Trophoblast cell (in vitro differentiated cells and primary cell): ENCODE measurements around the gene TLDC2.
"Not testable (repeated sequence)": the region's sequence is repeated elsewhere in the genome, so short reads cannot be mapped to it uniquely, and the experiment has no call there.

Source experiments
- DNase-seq, 2 donors: peaks; one replicate each; pipeline ENCODE4 v3.0.0-alpha.2; 2016
- H2AFZ ChIP-seq: 2 replicates; pipeline ENCODE4 v1.6.1; 2013; ENCODE audit warnings: low read length, moderate library complexity, mild to moderate bottlenecking; ENCODE audit not compliant: insufficient read depth, poor library complexity
- H2AK5ac ChIP-seq: 2 replicates; pipeline ENCODE4 v1.6.1; 2013; ENCODE audit warnings: mild to moderate bottlenecking, low read length
- H2BK120ac ChIP-seq: 2 replicates; pipeline ENCODE4 v1.6.1; 2013; ENCODE audit warnings: low read length, mild to moderate bottlenecking, moderate library complexity; ENCODE audit not compliant: insufficient read depth, poor library complexity
- H2BK12ac ChIP-seq: 2 replicates; pipeline ENCODE4 v1.6.1; 2013; ENCODE audit warnings: mild to moderate bottlenecking, low read length, moderate library complexity
- H2BK5ac ChIP-seq: 2 replicates; pipeline ENCODE4 v1.6.1; 2013; ENCODE audit warnings: low read length, low read depth, moderate library complexity, mild to moderate bottlenecking; ENCODE audit not compliant: poor library complexity
- H3K14ac ChIP-seq: 2 replicates; pipeline ENCODE4 v1.6.1; 2013; ENCODE audit warnings: mild to moderate bottlenecking, low read length
- H3K18ac ChIP-seq: 2 replicates; pipeline ENCODE4 v1.6.1; 2013; ENCODE audit warnings: mild to moderate bottlenecking, low read length
- H3K23ac ChIP-seq: 2 replicates; pipeline ENCODE4 v1.6.1; 2013; ENCODE audit warnings: low read length
- H3K27ac ChIP-seq: 2 replicates; pipeline ENCODE4 v1.5.1; 2013; ENCODE audit warnings: low read depth, mild to moderate bottlenecking, inconsistent platforms, low read length, moderate library complexity
- H3K27me3 ChIP-seq: 2 replicates; pipeline ENCODE4 v1.6.1; 2013; ENCODE audit warnings: inconsistent platforms, mild to moderate bottlenecking, low read length, moderate library complexity; ENCODE audit not compliant: insufficient read depth
- H3K36me3 ChIP-seq, 2 experiments: 1 replicate in 1 of 2; 2 replicates in 1 of 2; pipeline ENCODE4 v1.6.1; 2013; ENCODE audit warnings: low read length in 2 of 2, mild to moderate bottlenecking in 2 of 2, moderate library complexity in 1 of 2; ENCODE audit not compliant: insufficient read depth in 2 of 2, control insufficient read depth in 1 of 2
- H3K4ac ChIP-seq: 2 replicates; pipeline ENCODE4 v1.6.1; 2013; ENCODE audit warnings: low read depth, mild to moderate bottlenecking, low read length, moderate library complexity
- H3K4me1 ChIP-seq, 2 experiments: 1 replicate in 1 of 2; 2 replicates in 1 of 2; pipeline ENCODE4 v1.6.1; 2013; ENCODE audit warnings: low read length in 2 of 2, mild to moderate bottlenecking in 2 of 2, moderate library complexity in 1 of 2; ENCODE audit not compliant: insufficient read depth in 2 of 2, control insufficient read depth in 1 of 2
- H3K4me2 ChIP-seq: 2 replicates; pipeline ENCODE4 v1.6.1; 2013; ENCODE audit warnings: inconsistent platforms, mild to moderate bottlenecking, low read length, moderate library complexity
- H3K4me3 ChIP-seq: 2 replicates; pipeline ENCODE4 v1.5.1; 2013; ENCODE audit warnings: mild to moderate bottlenecking, low read depth, low read length, inconsistent platforms
- H3K79me1 ChIP-seq: one replicate; pipeline ENCODE4 v1.6.1; 2013; ENCODE audit warnings: low read length
- H3K79me2 ChIP-seq: 2 replicates; pipeline ENCODE4 v1.6.1; 2013; ENCODE audit warnings: low read length, mild to moderate bottlenecking; ENCODE audit not compliant: control insufficient read depth, insufficient read depth, poor library complexity
- H3K9ac ChIP-seq: 2 replicates; pipeline ENCODE4 v1.6.1; 2013; ENCODE audit warnings: mild to moderate bottlenecking, low read length
- H3K9me3 ChIP-seq: 2 replicates; pipeline ENCODE4 v1.6.1; 2013; ENCODE audit warnings: low read depth, mild to moderate bottlenecking, control low read depth, inconsistent platforms, low read length; ENCODE audit not compliant: insufficient read depth
- H4K12ac ChIP-seq: 2 replicates; pipeline ENCODE4 v1.6.1; 2013; ENCODE audit warnings: low read depth, mild to moderate bottlenecking, low read length, moderate library complexity
- H4K8ac ChIP-seq: 2 replicates; pipeline ENCODE4 v1.6.1; 2013; ENCODE audit warnings: low read depth, mild to moderate bottlenecking, low read length, moderate library complexity
- H4K91ac ChIP-seq: one replicate; pipeline ENCODE4 v1.6.1; 2013; ENCODE audit warnings: low read depth, mild to moderate bottlenecking, low read length, moderate library complexity
- WGBS: extraction: QIAGEN DNeasy Blood & Tissue Kit; methylation state at CpG from one replicate; pipeline ENCODE4 v1.1.7; 2013; ENCODE audit warnings: missing lambda C conversion rate; ENCODE audit not compliant: insufficient read length, insufficient coverage; ENCODE audit errors: extremely low coverage; 5-methylcytosine and 5-hydroxymethylcytosine counted together

TLDC2 gene

GRCh38 chr20:36871640-36872570 lies 4.0 kb upstream of the TLDC2 start:
- Histone ChIP-seq H4K8ac (no peak overlapping the region), H4K91ac (no peak overlapping the region), H3K79me2 (no peaks in the 10 kb centered on the region), H3K79me1 (no peaks in the 10 kb centered on the region), H3K14ac (no peak overlapping the region), H3K18ac (no peak overlapping the region), H3K27me3 (no peaks in the 10 kb centered on the region), H3K4me3 (no peak overlapping the region), H3K27ac (no peak overlapping the region), H2BK120ac (no peak overlapping the region), H2BK12ac (no peak overlapping the region), H3K4ac (no peak overlapping the region), H3K23ac (no peak overlapping the region), H4K12ac (no peak overlapping the region), H3K36me3 (no peaks in the 10 kb centered on the region), H2AK5ac (no peak overlapping the region), H3K9me3 (no peaks in the 10 kb centered on the region), H2BK5ac (no peak overlapping the region), H3K9ac (no peak overlapping the region), H3K4me2 (no peak overlapping the region), H3K4me1 (no peaks in the 10 kb centered on the region), H2AFZ (no peak overlapping the region)
- no CpG with 5 or more reads among the region's 16 CpGs for WGBS
- DNase-seq: no peak

GRCh38 chr20:36872852-36873251 lies 3.1 kb upstream of the TLDC2 start:
- Histone ChIP-seq H2BK5ac (no peak overlapping the region), H2BK120ac (no peak overlapping the region), H3K9ac (no peak overlapping the region), H2BK12ac (no peak overlapping the region), H3K9me3 (no peaks in the 10 kb centered on the region), H3K4me2 (no peak overlapping the region), H3K36me3 (no peaks in the 10 kb centered on the region), H3K79me1 (no peaks in the 10 kb centered on the region), H3K4me1 (no peaks in the 10 kb centered on the region), H2AFZ (no peak overlapping the region), H3K4ac (no peak overlapping the region), H3K14ac (no peak overlapping the region), H3K4me3 (no peak overlapping the region), H4K91ac (no peak overlapping the region), H3K79me2 (no peaks in the 10 kb centered on the region), H3K27me3 (no peaks in the 10 kb centered on the region), H4K12ac (no peak overlapping the region), H3K27ac (no peak overlapping the region), H2AK5ac (no peak overlapping the region), H4K8ac (no peak overlapping the region), H3K23ac (no peak overlapping the region), H3K18ac (no peak overlapping the region)
- no CpG with 5 or more reads among the region's 5 CpGs for WGBS
- no peak for DNase-seq

GRCh38 chr20:36873498-36874189 lies 2.3 kb upstream of the TLDC2 start:
- no peak overlapping the region for H3K9ac ChIP-seq
- no peak overlapping the region for H3K14ac ChIP-seq
- H3K23ac ChIP-seq: no peak overlapping the region
- no peaks in the 10 kb centered on the region for H3K79me2 ChIP-seq
- no peaks in the 10 kb centered on the region for H3K27me3 ChIP-seq
- H2AK5ac ChIP-seq: no peak overlapping the region
- no peak overlapping the region for H4K8ac ChIP-seq
- no peaks in the 10 kb centered on the region for H3K4me1 ChIP-seq
- no peak overlapping the region for H3K27ac ChIP-seq
- no peak overlapping the region for H4K12ac ChIP-seq
- H3K18ac ChIP-seq: no peak overlapping the region
- no peak overlapping the region for H4K91ac ChIP-seq
- no peak overlapping the region for H3K4ac ChIP-seq
- no peak overlapping the region for H2BK12ac ChIP-seq
- H3K4me2 ChIP-seq: no peak overlapping the region
- H3K9me3 ChIP-seq: no peaks in the 10 kb centered on the region
- no peaks in the 10 kb centered on the region for H3K36me3 ChIP-seq
- H2BK5ac ChIP-seq: no peak overlapping the region
- H3K79me1 ChIP-seq: no peaks in the 10 kb centered on the region
- no peak overlapping the region for H3K4me3 ChIP-seq
- WGBS: no CpG with 5 or more reads among the region's 13 CpGs
- H2BK120ac ChIP-seq: no peak overlapping the region
- DNase-seq: peak in 1 of 2 donors; percentile 45
- H2AFZ ChIP-seq: no peak overlapping the region

- not testable (repeated sequence) for H4K8ac ChIP-seq, H2AFZ ChIP-seq, H4K91ac ChIP-seq, H2AK5ac ChIP-seq, H3K27me3 ChIP-seq, H3K79me2 ChIP-seq, H3K18ac ChIP-seq, H3K4me1 ChIP-seq, H3K9me3 ChIP-seq, H3K36me3 ChIP-seq, H3K4ac ChIP-seq, H4K12ac ChIP-seq, H3K27ac ChIP-seq, H3K23ac ChIP-seq, H3K4me2 ChIP-seq, H2BK5ac ChIP-seq, H3K79me1 ChIP-seq, H3K9ac ChIP-seq, H2BK120ac ChIP-seq, H2BK12ac ChIP-seq, H3K14ac ChIP-seq, H3K4me3 ChIP-seq, DNase-seq
- no CpG with 5 or more reads among the region's 5 CpGs for WGBS
Measured at GRCh38 chr20:36875093-36875492, 845 bp upstream of the TLDC2 start.
